ENCODE data around the gene COLGALT1.
"Not testable (repeated sequence)": the region's sequence is repeated elsewhere in the genome, so short reads cannot be mapped to it uniquely, and the experiment has no call there.

Gene COLGALT1

DNA sequence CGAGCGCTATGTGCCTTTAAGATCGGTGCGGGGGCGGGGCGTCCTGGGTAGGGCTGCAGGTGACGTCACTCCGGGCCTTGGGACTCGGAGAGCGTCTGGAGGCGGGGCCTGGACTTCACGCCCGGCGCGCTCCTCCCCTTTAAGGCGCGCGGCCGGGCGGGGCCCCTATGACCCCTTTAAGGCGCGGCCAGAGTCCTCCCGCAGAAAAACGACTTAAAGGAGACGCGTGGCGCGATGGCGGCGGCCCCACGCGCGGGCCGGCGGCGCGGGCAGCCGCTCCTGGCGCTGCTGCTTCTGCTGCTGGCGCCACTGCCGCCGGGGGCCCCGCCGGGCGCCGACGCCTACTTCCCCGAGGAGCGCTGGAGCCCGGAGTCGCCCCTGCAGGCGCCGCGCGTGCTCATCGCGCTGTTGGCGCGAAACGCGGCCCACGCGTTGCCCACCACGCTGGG is at the start of gene COLGALT1:
COLGALT1 (plus strand) TSS at position 170 of the 449 bp plus-strand sequence; CDS start at position 235, 65 bp downstream.
- Mint-ChIP-seq H3K36me3 (ENCODE audit: low read depth) (peaks cover 25% of the 10 kb centered on the region), H3K4me3 (peak within 1 kb of the TSS; percentile 89), H3K27ac (peak within 1 kb of the TSS; percentile 87), H3K9me3 (no peaks in the 10 kb centered on the region), H3K4me1 (ENCODE audit: low read depth) (peaks cover 28% of the 10 kb centered on the region), H3K27me3 (no peaks in the 10 kb centered on the region)

DNA sequence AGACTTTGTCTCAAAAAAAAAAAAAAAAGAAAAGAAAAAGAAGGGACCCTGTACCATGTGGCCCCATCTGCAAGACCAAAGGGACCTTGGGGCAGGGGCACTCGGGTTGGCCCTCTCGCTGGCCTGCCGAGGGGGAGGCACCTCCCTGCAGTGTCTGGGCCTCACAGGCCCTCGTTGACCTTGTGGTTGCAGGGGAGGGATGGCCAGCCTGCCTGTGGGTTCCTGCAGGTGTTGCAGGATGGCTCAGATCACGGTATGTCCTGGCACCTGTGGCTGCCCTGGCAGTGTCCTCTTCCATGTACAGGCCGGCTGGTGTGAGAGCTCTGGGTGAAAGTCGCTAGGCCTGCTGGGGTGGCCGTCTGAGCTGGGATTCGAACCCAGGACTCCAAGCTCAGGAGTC is 48.7 kb upstream of the COLGALT1 start:
- peaks cover 34% of the 10 kb centered on the region for H3K4me1 Mint-ChIP-seq (ENCODE audit: low read depth)
- H3K36me3 Mint-ChIP-seq (ENCODE audit: low read depth): peaks cover 24% of the 10 kb centered on the region
- H3K27me3 Mint-ChIP-seq: no peaks in the 10 kb centered on the region
- H3K27ac Mint-ChIP-seq: no peak overlapping the region
- no peak overlapping the region for H3K4me3 Mint-ChIP-seq
- no peaks in the 10 kb centered on the region for H3K9me3 Mint-ChIP-seq

DNA sequence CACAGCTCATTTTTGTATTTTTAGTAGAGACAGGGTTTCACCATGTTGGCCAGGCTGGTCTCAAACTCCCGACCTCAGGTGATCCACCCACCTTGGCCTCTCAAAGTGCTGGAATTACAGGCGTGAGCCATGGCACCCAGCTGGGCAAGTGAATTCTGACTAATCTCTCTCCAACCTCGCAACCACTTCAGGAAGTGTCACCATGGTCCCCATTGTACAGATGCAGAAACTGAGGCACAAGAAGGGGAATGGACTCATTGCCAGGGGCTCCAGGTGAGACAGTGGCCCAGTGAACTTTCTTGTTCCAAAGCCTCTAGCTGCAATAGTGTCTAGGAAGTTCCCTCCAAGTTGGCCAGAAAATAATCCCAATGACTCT is 46.9 kb upstream of the COLGALT1 start:
- Mint-ChIP-seq H3K36me3 (ENCODE audit: low read depth) (peaks cover 24% of the 10 kb centered on the region), H3K4me1 (ENCODE audit: low read depth) (peaks cover 44% of the 10 kb centered on the region), H3K27ac (peak overlapping the region; percentile 21), H3K4me3 (peak overlapping the region; percentile 23)
- not testable (repeated sequence) for H3K9me3 Mint-ChIP-seq, H3K27me3 Mint-ChIP-seq

DNA sequence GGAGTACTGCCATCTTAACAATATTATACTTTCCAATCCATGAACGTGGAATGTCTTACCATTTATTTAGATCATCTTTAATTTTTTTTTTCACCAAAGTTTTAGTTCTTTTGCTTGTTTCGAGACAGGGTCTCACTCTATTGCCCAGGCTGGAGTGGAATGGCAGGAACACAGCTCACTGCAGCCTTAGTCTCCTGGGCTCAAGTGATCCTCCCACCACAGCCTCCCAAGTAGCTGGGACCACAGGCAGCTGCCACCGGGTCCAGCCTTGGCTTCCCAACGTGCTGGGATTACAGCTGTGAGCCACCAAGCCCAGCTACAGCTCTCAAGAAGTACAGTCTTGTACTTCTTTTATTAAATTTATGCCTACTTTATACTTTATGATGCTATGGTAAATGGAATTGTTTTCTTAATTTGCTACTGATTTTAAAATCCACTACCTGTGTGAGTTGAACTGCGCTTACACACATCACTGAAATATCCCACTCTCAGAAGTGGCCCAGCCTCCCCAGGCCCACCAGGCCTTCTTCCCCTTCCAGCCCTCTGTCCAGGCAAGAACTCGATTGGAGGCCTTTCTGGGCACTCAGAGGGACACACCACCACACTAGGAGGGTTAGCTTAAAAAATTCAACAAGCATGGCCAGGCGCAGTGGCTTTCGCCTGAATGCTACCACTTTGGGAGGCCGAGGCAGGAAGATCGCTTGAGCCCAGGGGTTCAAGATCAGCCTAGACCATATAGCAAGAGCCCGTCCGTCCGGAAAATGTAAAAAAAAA is 45.0 kb upstream of the COLGALT1 start:
- peaks cover 24% of the 10 kb centered on the region for H3K36me3 Mint-ChIP-seq (ENCODE audit: low read depth)
- H3K27me3 Mint-ChIP-seq: no peaks in the 10 kb centered on the region
- peak overlapping the region; percentile 98 for H3K4me3 Mint-ChIP-seq
- peaks cover 50% of the 10 kb centered on the region for H3K4me1 Mint-ChIP-seq (ENCODE audit: low read depth)
- H3K27ac Mint-ChIP-seq: peak overlapping the region; percentile 100
- no peaks in the 10 kb centered on the region for H3K9me3 Mint-ChIP-seq

DNA sequence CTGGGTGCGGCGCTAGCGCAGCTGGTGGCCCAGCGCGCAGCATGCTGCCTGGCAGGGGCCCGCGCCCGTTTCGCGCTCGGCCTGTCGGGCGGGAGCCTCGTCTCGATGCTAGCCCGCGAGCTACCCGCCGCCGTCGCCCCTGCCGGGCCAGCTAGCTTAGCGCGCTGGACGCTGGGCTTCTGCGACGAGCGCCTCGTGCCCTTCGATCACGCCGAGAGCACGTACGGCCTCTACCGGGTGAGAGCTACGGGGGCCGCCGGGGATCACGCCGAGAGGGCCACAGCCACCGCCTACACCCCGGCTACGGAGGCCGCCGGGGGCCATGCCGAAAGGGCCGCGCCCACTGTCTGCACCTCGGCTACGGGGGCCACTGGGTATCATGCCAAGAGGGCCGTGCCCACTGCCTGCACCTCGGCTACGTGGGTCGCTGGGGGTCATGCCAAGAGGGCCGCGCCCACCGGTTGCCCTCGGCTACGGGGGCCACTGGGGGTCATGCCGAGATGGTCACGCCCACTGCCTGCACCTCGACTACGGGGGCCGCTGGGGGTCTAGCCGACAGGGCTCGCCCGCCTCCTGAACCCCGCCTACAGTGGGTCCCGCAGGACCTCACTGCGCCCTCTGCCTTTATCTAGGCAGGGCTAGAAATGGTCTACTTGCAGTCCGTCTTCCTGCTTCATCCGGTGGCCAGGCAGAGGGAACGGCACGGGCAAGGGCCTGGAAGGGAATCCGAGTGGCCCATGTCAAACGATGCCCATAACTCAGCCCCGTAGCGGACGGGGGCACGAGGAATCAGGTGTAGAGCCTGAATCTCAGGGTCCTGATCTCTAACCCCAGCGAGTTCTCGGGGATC is 43.5 kb upstream of the COLGALT1 start:
- no peaks in the 10 kb centered on the region for H3K9me3 Mint-ChIP-seq
- H3K4me1 Mint-ChIP-seq (ENCODE audit: low read depth): peaks cover 50% of the 10 kb centered on the region
- peaks cover 29% of the 10 kb centered on the region for H3K36me3 Mint-ChIP-seq (ENCODE audit: low read depth)
- no peaks in the 10 kb centered on the region for H3K27me3 Mint-ChIP-seq
- peak overlapping the region; percentile 98 for H3K4me3 Mint-ChIP-seq
- H3K27ac Mint-ChIP-seq: peak overlapping the region; percentile 90

DNA sequence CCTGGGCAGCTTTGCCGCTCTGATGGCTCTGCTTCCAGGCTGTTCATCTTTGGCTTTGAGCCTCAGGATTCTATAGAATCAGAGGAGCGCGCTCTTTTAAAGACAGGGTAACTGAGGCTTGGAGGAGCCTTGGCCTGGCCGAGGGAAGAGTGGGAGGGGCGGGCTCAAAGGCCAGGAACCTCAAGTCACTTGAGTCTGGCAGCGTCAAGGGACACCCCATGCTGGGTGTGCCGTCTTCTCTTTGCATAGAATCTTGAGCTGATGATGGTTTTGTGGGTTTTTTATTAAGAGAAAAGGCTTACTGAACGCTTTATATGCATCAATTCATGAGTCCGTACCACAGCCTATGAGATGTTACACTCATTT is 42.9 kb upstream of the COLGALT1 start:
- Mint-ChIP-seq H3K27me3 (no peaks in the 10 kb centered on the region), H3K27ac (peak overlapping the region; percentile 90), H3K4me3 (peak overlapping the region; percentile 98), H3K36me3 (ENCODE audit: low read depth) (peaks cover 34% of the 10 kb centered on the region), H3K4me1 (ENCODE audit: low read depth) (peaks cover 49% of the 10 kb centered on the region), H3K9me3 (no peaks in the 10 kb centered on the region)

DNA sequence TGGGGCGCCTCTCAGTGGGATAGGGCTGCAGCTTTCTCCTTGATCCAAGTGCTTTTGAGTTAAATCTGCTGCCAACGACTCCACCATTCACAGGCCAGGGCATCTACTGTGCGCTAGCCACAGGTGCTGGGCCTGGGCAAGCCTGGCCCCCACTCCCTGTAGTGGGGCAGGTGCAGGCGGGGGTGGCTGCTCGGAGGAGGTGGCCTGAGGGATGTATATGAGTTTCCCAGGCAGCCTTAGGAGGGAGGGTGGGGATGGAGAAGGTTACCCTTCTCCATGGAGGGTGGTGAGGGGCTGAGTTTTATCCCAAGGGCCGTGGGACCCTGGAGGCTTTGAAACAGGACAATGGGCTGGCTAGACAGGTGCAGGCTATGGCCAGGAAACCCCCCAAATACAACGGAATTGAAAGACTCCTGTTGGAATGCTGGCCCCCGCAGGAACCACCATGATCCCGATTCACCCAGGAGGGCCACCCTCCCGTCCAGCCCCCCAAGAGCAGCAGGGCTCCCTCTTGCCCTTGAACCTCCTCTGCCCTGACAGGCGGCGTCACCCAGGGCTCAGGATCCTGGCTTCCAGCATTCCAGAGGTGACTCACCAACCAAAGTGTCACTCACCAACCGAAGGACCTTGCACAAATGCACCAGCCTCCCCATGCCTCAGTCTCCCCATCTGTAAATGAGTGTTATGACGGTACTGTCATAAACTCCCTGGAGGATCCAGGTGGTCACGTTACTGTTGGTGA is 39.9 kb upstream of the COLGALT1 start:
- Mint-ChIP-seq H3K27ac (no peak overlapping the region), H3K27me3 (no peaks in the 10 kb centered on the region), H3K36me3 (ENCODE audit: low read depth) (peaks cover 29% of the 10 kb centered on the region), H3K9me3 (no peaks in the 10 kb centered on the region), H3K4me3 (no peak overlapping the region), H3K4me1 (ENCODE audit: low read depth) (peaks cover 25% of the 10 kb centered on the region)

DNA sequence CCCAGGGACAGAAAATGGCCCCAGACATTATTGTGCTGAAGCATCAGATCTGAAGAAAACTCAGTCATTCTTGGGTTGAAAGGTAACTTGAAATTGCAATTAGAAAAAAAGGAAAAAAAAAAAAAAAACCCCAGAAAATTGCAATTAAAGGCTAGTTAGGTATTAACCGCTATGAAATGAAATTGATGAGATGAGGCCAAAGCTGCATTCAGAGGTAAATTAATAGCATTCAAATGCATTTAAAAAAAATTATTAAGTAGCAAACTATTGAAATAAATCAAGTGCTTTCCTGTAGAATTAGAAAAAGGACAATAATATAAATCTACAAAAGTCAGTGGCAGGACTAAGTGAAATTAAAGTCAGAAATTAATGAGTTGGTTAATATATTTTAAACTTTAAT is 37.6 kb upstream of the COLGALT1 start:
- H3K36me3 Mint-ChIP-seq (ENCODE audit: low read depth): peaks cover 22% of the 10 kb centered on the region
- H3K27ac Mint-ChIP-seq: no peak overlapping the region
- no peak overlapping the region for H3K4me3 Mint-ChIP-seq
- no peaks in the 10 kb centered on the region for H3K27me3 Mint-ChIP-seq
- no peaks in the 10 kb centered on the region for H3K9me3 Mint-ChIP-seq
- H3K4me1 Mint-ChIP-seq (ENCODE audit: low read depth): peaks cover 22% of the 10 kb centered on the region

DNA sequence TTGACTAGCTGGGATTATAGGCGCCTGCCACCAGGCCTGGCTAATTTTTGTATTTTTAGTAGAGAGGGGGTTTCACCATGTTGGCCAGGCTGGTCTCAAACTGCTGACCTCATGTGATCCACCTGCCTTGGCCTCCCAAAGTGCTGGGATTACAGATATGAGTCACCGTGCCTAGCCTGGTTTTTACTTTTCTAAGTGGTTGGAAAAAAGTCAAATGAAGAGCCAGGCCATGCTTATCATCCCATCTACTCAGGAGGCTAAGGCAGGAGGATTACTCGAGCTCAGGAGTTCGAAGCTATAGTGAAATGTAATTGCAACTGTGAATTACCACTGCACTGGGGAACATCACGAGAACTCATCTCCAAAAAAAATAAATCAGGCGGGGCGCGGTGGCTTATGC is 36.8 kb upstream of the COLGALT1 start:
- not testable (repeated sequence) for H3K27me3 Mint-ChIP-seq, H3K9me3 Mint-ChIP-seq, H3K4me3 Mint-ChIP-seq, H3K27ac Mint-ChIP-seq
- Mint-ChIP-seq H3K4me1 (ENCODE audit: low read depth) (peaks cover 24% of the 10 kb centered on the region), H3K36me3 (ENCODE audit: low read depth) (peaks cover 22% of the 10 kb centered on the region)

DNA sequence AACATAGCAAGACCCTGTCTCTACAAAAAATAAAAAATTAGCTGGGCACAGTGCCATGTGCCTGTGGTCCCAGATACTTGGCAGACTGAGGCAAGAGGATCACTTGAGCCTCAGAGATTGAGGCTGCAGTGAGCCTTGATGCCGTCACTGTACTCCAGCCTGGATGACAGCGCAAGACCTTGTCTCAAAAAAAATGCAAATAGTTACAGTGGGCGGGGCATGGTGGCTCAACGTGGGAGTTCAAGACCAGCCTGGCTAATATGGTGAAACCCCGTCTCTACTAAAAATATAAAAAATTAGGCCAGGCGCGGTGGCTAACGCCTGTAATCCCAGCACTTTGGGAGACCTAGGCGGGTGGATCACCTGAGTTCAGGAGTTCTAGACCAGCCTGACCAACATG is 35.5 kb upstream of the COLGALT1 start:
- Mint-ChIP-seq H3K36me3 (ENCODE audit: low read depth) (peaks cover 22% of the 10 kb centered on the region), H3K4me3 (no peak overlapping the region), H3K27me3 (no peaks in the 10 kb centered on the region), H3K27ac (no peak overlapping the region), H3K9me3 (no peaks in the 10 kb centered on the region), H3K4me1 (ENCODE audit: low read depth) (peaks cover 32% of the 10 kb centered on the region)

DNA sequence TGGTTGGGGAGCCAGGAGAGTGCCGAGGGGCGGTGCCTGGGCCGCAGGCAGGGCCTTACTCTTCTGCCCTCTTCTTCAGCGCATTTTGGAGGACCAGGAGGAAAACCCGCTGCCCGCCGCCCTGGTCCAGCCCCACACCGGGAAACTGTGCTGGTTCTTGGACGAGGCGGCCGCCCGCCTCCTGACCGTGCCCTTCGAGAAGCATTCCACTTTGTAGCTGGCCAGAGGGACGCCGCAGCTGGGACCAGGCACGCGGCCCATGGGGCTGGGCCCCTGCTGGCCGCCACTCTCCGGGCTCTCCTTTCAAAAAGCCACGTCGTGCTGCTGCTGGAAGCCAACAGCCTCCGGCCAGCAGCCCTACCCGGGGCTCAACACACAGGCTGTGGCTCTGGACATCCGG is 34.6 kb upstream of the COLGALT1 start:
- H3K27me3 Mint-ChIP-seq: no peaks in the 10 kb centered on the region
- H3K4me3 Mint-ChIP-seq: no peak overlapping the region
- peaks cover 41% of the 10 kb centered on the region for H3K4me1 Mint-ChIP-seq (ENCODE audit: low read depth)
- peaks cover 21% of the 10 kb centered on the region for H3K36me3 Mint-ChIP-seq (ENCODE audit: low read depth)
- H3K27ac Mint-ChIP-seq: no peak overlapping the region
- no peaks in the 10 kb centered on the region for H3K9me3 Mint-ChIP-seq

DNA sequence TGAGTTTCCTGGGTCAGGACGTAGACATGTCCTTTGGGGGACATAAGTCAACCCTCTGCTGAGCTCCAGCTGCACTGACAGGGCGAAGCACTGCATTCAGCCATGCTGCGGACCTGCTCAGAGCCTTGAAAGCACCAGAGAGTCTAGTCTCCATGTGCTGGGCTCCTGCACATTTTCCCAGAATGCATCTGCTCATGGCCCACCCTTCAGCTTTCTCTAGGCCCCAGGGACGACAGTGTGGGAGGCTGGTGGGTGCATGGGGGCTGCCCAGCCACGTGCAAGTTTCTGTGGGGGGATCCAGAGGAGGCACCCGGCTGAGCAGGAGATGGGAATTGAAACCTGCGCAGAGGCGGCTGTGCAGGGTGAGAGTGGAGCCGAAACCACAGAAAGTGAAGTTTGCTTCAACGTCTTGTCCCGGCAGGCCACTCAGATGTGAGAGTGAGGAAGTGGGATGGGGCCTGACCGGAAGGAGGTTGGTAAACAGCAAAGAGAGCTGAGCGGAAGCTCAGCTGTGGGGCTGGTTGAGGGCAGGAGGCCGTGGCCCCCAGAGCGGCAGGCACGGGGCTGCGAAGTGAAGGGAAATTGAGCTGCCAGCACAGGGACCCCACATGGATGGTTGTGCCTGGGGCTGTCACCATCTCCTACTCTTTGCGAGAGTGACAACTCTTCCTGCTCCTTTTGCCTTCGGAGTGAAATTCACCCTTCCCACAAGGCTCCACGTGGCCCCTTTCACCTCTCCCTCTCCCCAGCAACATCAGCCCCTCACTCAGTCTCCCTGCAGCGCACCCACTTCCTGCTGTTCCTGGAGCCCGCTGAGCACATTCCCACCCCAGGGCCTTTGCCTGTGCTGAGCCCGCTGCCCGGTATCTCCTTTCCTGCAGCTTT is 32.2 kb upstream of the COLGALT1 start:
- H3K4me3 Mint-ChIP-seq: peak overlapping the region; percentile 63
- H3K27me3 Mint-ChIP-seq: no peaks in the 10 kb centered on the region
- H3K9me3 Mint-ChIP-seq: no peaks in the 10 kb centered on the region
- peak overlapping the region; percentile 91 for H3K27ac Mint-ChIP-seq
- peaks cover 4% of the 10 kb centered on the region for H3K36me3 Mint-ChIP-seq (ENCODE audit: low read depth)
- H3K4me1 Mint-ChIP-seq (ENCODE audit: low read depth): peaks cover 49% of the 10 kb centered on the region

DNA sequence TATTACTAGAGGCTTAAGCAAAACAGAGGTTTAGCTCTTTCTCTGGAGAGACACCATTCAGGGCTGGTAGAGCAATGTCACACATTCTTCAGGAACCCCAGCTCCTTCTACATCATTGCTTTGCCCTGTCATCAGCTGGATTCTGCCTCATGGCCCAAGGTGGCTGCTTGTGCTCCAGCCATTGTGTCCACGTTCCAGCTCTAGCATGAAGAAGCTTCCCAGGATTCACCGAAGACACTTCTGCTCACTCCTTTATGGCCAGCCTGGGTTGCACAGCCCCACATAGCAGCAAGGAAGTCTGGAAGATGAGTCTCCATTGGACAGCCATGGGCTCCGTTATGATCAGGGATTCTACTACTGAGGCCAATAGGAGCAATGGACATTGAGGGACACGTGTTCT is 30.8 kb upstream of the COLGALT1 start:
- Mint-ChIP-seq H3K4me1 (ENCODE audit: low read depth) (peaks cover 45% of the 10 kb centered on the region), H3K27me3 (no peaks in the 10 kb centered on the region), H3K36me3 (ENCODE audit: low read depth) (no peaks in the 10 kb centered on the region), H3K4me3 (no peak overlapping the region), H3K9me3 (peaks cover 4% of the 10 kb centered on the region), H3K27ac (peak overlapping the region; percentile 68)

DNA sequence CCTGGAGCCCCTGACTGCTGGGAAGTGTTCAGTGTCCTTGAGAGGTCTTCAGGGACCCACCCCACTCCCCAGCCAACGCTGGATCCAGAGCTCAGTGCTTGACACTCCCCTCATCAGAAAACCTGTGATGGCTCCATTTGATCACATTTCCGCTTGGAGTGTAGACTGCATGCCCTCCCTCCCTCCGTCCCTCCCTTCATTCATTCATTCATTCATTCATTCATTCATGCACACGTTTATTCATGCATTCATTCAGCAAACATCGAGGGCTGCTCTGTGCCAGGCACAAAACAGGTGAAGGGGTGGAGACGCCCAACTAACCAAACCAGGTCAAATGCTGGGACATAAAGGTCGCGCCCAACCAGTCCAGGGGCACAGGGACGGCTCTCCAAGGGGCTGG is 30.3 kb upstream of the COLGALT1 start:
- Mint-ChIP-seq H3K4me3 (no peak overlapping the region), H3K4me1 (ENCODE audit: low read depth) (peaks cover 48% of the 10 kb centered on the region), H3K27me3 (no peaks in the 10 kb centered on the region), H3K36me3 (ENCODE audit: low read depth) (no peaks in the 10 kb centered on the region), H3K27ac (no peak overlapping the region), H3K9me3 (peaks cover 4% of the 10 kb centered on the region)

Measured in stimulated activated naive CD8-positive, alpha-beta T cell treated with anti-CD3 and anti-CD28 coated beads, Interleukin-15, Interleukin-2, amounts not matched to agents 100 ng/mL and 50 ng/mL, for 24 hours (primary cell).